Amniotic epithelial cell (primary cell): ENCODE measurements around the gene SSX5.
"Not testable (repeated sequence)": the region's sequence is repeated elsewhere in the genome, so short reads cannot be mapped to it uniquely, and the experiment has no call there.

ENCODE experiments used
- DNase-seq: peaks from one replicate; pipeline ENCODE4 v3.0.0-alpha.2; 2010; ENCODE audit warnings: low read depth

Gene SSX5

GRCh38 chrX:48196745-48197201 lies at the start of gene SSX5:
TSS of gene SSX5 (minus strand) at chrX:48196795. CDS start at chrX:48195358, 1,437 bp downstream.
- DNase-seq, result no peak

GRCh38 chrX:48224196-48224595 lies 27.6 kb upstream of the SSX5 start:
- DNase-seq, result not testable (repeated sequence)

GRCh38 chrX:48214341-48214740 lies 17.7 kb upstream of the SSX5 start:
- DNase-seq, result not testable (repeated sequence)

GRCh38 chrX:48190024-48190423 lies 6.6 kb downstream of the SSX5 start:
- DNase-seq, result not testable (repeated sequence)

GRCh38 chrX:48181882-48182281 lies 14.7 kb downstream of the SSX5 start:
- not testable (repeated sequence) for DNase-seq

- no peak for DNase-seq
These were observed 15.8 kb downstream of the SSX5 start for GRCh38 chrX:48180811-48181210.

GRCh38 chrX:48179691-48180090 lies 16.9 kb downstream of the SSX5 start:
- no peak for DNase-seq

GRCh38 chrX:48166322-48166721 lies 30.3 kb downstream of the SSX5 start:
- not testable (repeated sequence) for DNase-seq

GRCh38 chrX:48165241-48165640 lies 31.4 kb downstream of the SSX5 start:
- DNase-seq, result no peak

- DNase-seq, result no peak
These were observed 40.6 kb downstream of the SSX5 start for GRCh38 chrX:48156014-48156413.

- DNase-seq, result no peak
These were observed 41.8 kb downstream of the SSX5 start for GRCh38 chrX:48154796-48155195.

GRCh38 chrX:48153769-48154168 lies 42.8 kb downstream of the SSX5 start:
- DNase-seq, result no peak

GRCh38 chrX:48142697-48143096 lies 53.9 kb downstream of the SSX5 start:
- not testable (repeated sequence) for DNase-seq

- not testable (repeated sequence) for DNase-seq
These were observed 54.6 kb downstream of the SSX5 start for GRCh38 chrX:48141810-48142508.

- not testable (repeated sequence) for DNase-seq
These were observed 57.5 kb downstream of the SSX5 start for GRCh38 chrX:48139076-48139475.
